HCT116 (cell line): ENCODE data around the gene PLAAT2. TPM values are rescaled to one million over a fixed set of nuclear protein-coding genes. Genes with fewer than 3 reads are reported as not detected.

Experiments used
- ATAC-seq: fragments of 200-7000 bp; cut with Tn5 transposase; 2 replicates; pipeline ENCODE4 v1.9.1; 2020; ENCODE audit warnings: mild to moderate bottlenecking, moderate library complexity
- BruUV-seq: library from RNA; stranded (reverse); fragments of 400-500 nt; replicated peaks from 2 replicates; lab custom pipeline; 2021; lab: Mats Ljungman, UMichigan
- CTCF ChIA-PET: fragments of 300-600 bp; sonication (Branson Sonifier 250); formaldehyde crosslinking; loops from one replicate; lab custom pipeline; 2021; ENCODE audit warnings: antibody characterized with exemption; lab: Charles Lee
- POLR2A ChIA-PET: fragments of 300-600, 350-600 bp; sonication (Branson Sonifier 250); formaldehyde crosslinking; loops from one replicate; lab custom pipeline; 2021; ENCODE audit warnings: antibody characterized with exemption; lab: Charles Lee
- RAD21 ChIA-PET, 2 experiments: fragments of 300-600 bp; sonication (Branson Sonifier 250); formaldehyde crosslinking; loops; one replicate each; lab custom pipeline; 2023; ENCODE audit warnings: low total read pairs in 2 of 2; ENCODE audit not compliant: uncharacterized antibody in 2 of 2, unreplicated experiment in 2 of 2, low non-redundant PET in 1 of 2; lab: Charles Lee
- DNase-seq: peaks from one replicate; pipeline ENCODE4 v3.0.0-alpha.2; 2010; ENCODE audit warnings: low read depth, low spot score
- H2AFZ ChIP-seq: fragments of 200-600 bp; shearing (Covaris generic), sonication (generic); 2 replicates; pipeline ENCODE4 v1.6.1; 2017; ENCODE audit warnings: low read depth, mixed run types, mixed read lengths, antibody characterized with exemption, low read length; ENCODE audit not compliant: poor library complexity, severe bottlenecking
- H3K27ac ChIP-seq: 2 replicates; pipeline ENCODE4 v1.5.1; 2012; ENCODE audit warnings: low read depth, low read length
- H3K27me3 ChIP-seq: fragments of 200-600 bp; sonication (generic); 2 replicates; pipeline ENCODE4 v1.6.1; 2016; ENCODE audit warnings: mixed run types, low read length, mixed read lengths; ENCODE audit not compliant: insufficient read depth
- H3K36me3 ChIP-seq, 2 experiments: fragments of 200-500 bp in 1 of 2; fragments of 200-600 bp in 1 of 2; sonication (Bioruptor generic) in 1 of 2; sonication (generic) in 1 of 2; 2 replicates each; pipeline versions ENCODE4 v1.5.1 to v1.6.1; 2014 to 2016; ENCODE audit warnings: low read length in 2 of 2, inconsistent platforms in 1 of 2, mixed read lengths in 1 of 2, mixed run types in 1 of 2; ENCODE audit not compliant: insufficient read depth in 2 of 2, control insufficient read depth in 1 of 2
- H3K4me1 ChIP-seq, 2 experiments: fragments of 200-600 bp in 1 of 2; sonication (generic) in 1 of 2; 2 replicates each; pipeline versions ENCODE4 v1.5.1 to v1.6.1; 2012 to 2017; ENCODE audit warnings: low read length in 2 of 2, inconsistent platforms in 1 of 2, mild to moderate bottlenecking in 1 of 2, mixed read lengths in 1 of 2, mixed run types in 1 of 2, moderate library complexity in 1 of 2; ENCODE audit not compliant: insufficient read depth in 2 of 2, control insufficient read depth in 1 of 2
- H3K4me2 ChIP-seq: fragments of 200-600 bp; sonication (generic); 2 replicates; pipeline ENCODE4 v1.6.1; 2017; ENCODE audit warnings: mixed run types, low read length, mixed read lengths
- H3K4me3 ChIP-seq, 2 experiments: fragments of 200-600 bp in 1 of 2; sonication (generic) in 1 of 2; replicated peaks in 1 of 2; 2 replicates each; pipeline ENCODE4 v1.5.1; 2011 to 2016; ENCODE audit warnings: low read length in 2 of 2, control low read depth in 1 of 2, low read depth in 1 of 2, mild to moderate bottlenecking in 1 of 2, mixed read lengths in 1 of 2, mixed run types in 1 of 2
- H3K79me2 ChIP-seq: fragments of 200-600 bp; sonication (generic); 2 replicates; pipeline ENCODE4 v1.6.1; 2017; ENCODE audit warnings: mild to moderate bottlenecking, mixed run types, low read length, moderate library complexity, mixed read lengths; ENCODE audit not compliant: insufficient read depth
- H3K9ac ChIP-seq: fragments of 200-600 bp; sonication (generic); 2 replicates; pipeline ENCODE4 v1.6.1; 2016; ENCODE audit warnings: low read length, mixed read lengths
- H3K9me2 ChIP-seq: fragments of 200-600 bp; sonication (generic), shearing (Covaris generic); 2 replicates; pipeline ENCODE4 v1.6.1; 2017; ENCODE audit warnings: mixed run types, mild to moderate bottlenecking, moderate library complexity; ENCODE audit not compliant: insufficient read depth
- H3K9me3 ChIP-seq, 2 experiments: fragments of 200-500 bp in 1 of 2; fragments of 200-600 bp in 1 of 2; sonication (Bioruptor generic) in 1 of 2; sonication (generic) in 1 of 2; 2 replicates each; pipeline ENCODE4 v1.6.1; 2014 to 2017; ENCODE audit warnings: low read length in 2 of 2, mixed read lengths in 2 of 2, inconsistent platforms in 1 of 2, low read depth in 1 of 2, mild to moderate bottlenecking in 1 of 2, mixed run types in 1 of 2, moderate library complexity in 1 of 2; ENCODE audit not compliant: control insufficient read depth in 1 of 2, insufficient read depth in 1 of 2
- H4K20me1 ChIP-seq: fragments of 200-600 bp; sonication (generic), shearing (Covaris generic); 2 replicates; pipeline ENCODE4 v1.6.1; 2017; ENCODE audit warnings: mixed run types, mild to moderate bottlenecking, moderate library complexity; ENCODE audit not compliant: insufficient read depth
- ATF3 ChIP-seq: IDR thresholded peaks from 2 replicates; pipeline ENCODE4 v1.6.1; 2012
- CEBPB ChIP-seq: IDR thresholded peaks from 2 replicates; pipeline ENCODE4 v1.6.1; 2012; ENCODE audit warnings: low read depth
- CTCF ChIP-seq, 3 experiments: fragments of 200-600 bp in 1 of 3; sonication (generic) in 1 of 3; IDR thresholded peaks in 2 of 3; conservative IDR thresholded peaks in 1 of 3; 2 replicates each; pipeline ENCODE4 v1.5.1; 2012 to 2017; ENCODE audit warnings: low read depth in 2 of 3, low read length in 2 of 3, antibody characterized with exemption in 1 of 3, borderline replicate concordance in 1 of 3, control low read depth in 1 of 3, mild to moderate bottlenecking in 1 of 3, mixed read lengths in 1 of 3, mixed run types in 1 of 3, moderate library complexity in 1 of 3; ENCODE audit not compliant: insufficient read depth in 1 of 3
- ELF1 ChIP-seq: IDR thresholded peaks from 2 replicates; pipeline ENCODE4 v1.6.1; 2012; ENCODE audit warnings: low read depth, borderline replicate concordance
- EZH2 ChIP-seq: fragments of 200-600 bp; sonication (generic); IDR thresholded peaks from 2 replicates; pipeline ENCODE4 v1.6.1; 2017; ENCODE audit warnings: antibody characterized with exemption, mixed run types
- JUND ChIP-seq: IDR thresholded peaks from 2 replicates; pipeline ENCODE4 v1.6.1; 2012
- POLR2AphosphoS5 ChIP-seq: IDR thresholded peaks from 2 replicates; pipeline ENCODE4 v1.6.1; 2011; ENCODE audit warnings: mild to moderate bottlenecking, low read depth, low read length, moderate library complexity
- RAD21 ChIP-seq: IDR thresholded peaks from 2 replicates; pipeline ENCODE4 v1.6.1; 2012; ENCODE audit warnings: low read depth, mild to moderate bottlenecking
- REST ChIP-seq: IDR thresholded peaks from 2 replicates; pipeline ENCODE4 v1.6.1; 2012; ENCODE audit warnings: low read depth
- SRF ChIP-seq: IDR thresholded peaks from 2 replicates; pipeline ENCODE4 v1.6.1; 2012; ENCODE audit warnings: low read depth
- ZBTB33 ChIP-seq: IDR thresholded peaks from 2 replicates; pipeline ENCODE4 v1.6.1; 2011; ENCODE audit warnings: mild to moderate bottlenecking, low read length, moderate library complexity; ENCODE audit not compliant: insufficient replicate concordance; ENCODE audit errors: extremely low read depth
- ZNF274 ChIP-seq: fragments of 200-500 bp; sonication (Bioruptor generic); IDR thresholded peaks from 2 replicates; pipeline ENCODE4 v1.6.1; 2014; ENCODE audit warnings: mild to moderate bottlenecking, low read depth, low read length, inconsistent platforms
- intact Hi-C: fragments of 100-400 bp; cut with micrococcal nuclease; formaldehyde crosslinking; loops from 2 replicates; pipeline ENCODE4 v1.10.0; 2022
- total RNA-seq: library from RNA; stranded (reverse); gene quantifications from one replicate; pipeline ENCODE4 v1.2.1, GENCODE V29; 2021; ENCODE audit not compliant: unreplicated experiment

PLAAT2 gene
- total RNA-seq, 1 experiment from 2014 or later = not detected

GRCh38 chr11:63548178-63548577 is 15.0 kb downstream of the PLAAT2 start:
- no peak overlapping the region for H3K4me2 ChIP-seq

More at GRCh38 chr11:63548178-63548577, 15.0 kb downstream of the PLAAT2 start:
- Histone ChIP-seq H3K9me2 (no peaks in the 10 kb centered on the region), H4K20me1 (no peaks in the 10 kb centered on the region), H2AFZ (no peak overlapping the region), H3K9ac (no peak overlapping the region), H3K9me3 (no peaks in the 10 kb centered on the region), H3K79me2 (no peaks in the 10 kb centered on the region), H3K27ac (no peak overlapping the region), H3K4me1 (no peaks in the 10 kb centered on the region), H3K27me3 (no peaks in the 10 kb centered on the region), H3K36me3 (no peaks in the 10 kb centered on the region), H3K4me3 (no peak overlapping the region)
- ATAC-seq (no peak), DNase-seq (no peak)
- ChIA-PET CTCF (no interaction called here), POLR2A (no interaction called here), RAD21 (no interaction called here)
- intact Hi-C loops = no loop called here
- TF ChIP-seq SRF = no peak
- no peak for TF ChIP-seq ZNF274
- TF ChIP-seq REST = no peak
- TF ChIP-seq ZBTB33 = no peak
- no peak for TF ChIP-seq ATF3
- TF ChIP-seq CTCF (IDR thresholded peaks at IDR 0.05 in 2 of 3, conservative IDR thresholded peaks at IDR 0.05 in 1 of 3; ENCODE audit: borderline replicate concordance in 1 of 3, insufficient read depth in 1 of 3, low read depth in 2 of 3, low read length in 2 of 3) = no peak
- no peak for TF ChIP-seq CEBPB
- TF ChIP-seq POLR2AphosphoS5 = no peak
- TF ChIP-seq EZH2 = no peak
- TF ChIP-seq ELF1 = no peak
- no peak for TF ChIP-seq RAD21
- TF ChIP-seq JUND = no peak
- no TSS peak for BruUV-seq
